Heart left ventricle (tissue), 13 donors: ENCODE results near the gene CDC25A.

Source experiments
- POLR2A ChIP-seq, 2 donors: fragments of 450-650 bp; IDR thresholded peaks; one replicate each; pipeline ENCODE4 v1.6.1; 2017; ENCODE audit warnings: antibody characterized with exemption in 2 of 2, mild to moderate bottlenecking in 2 of 2, moderate library complexity in 2 of 2
- TF ChIP-seq, protein P1 (sequence below), 12 donors: fragments of 200-600 bp; sonication (generic) in 4 of 12; IDR thresholded peaks; one replicate each; pipeline versions ENCODE4 v1.5.0 to v1.8.0; 2018 to 2022; ENCODE audit warnings: antibody characterized with exemption in 12 of 12, mild to moderate bottlenecking in 5 of 12
- donor health status: ischemic (EF 13 %, LVEDD 7.1; RV severe dilation, severe dysfunction).
- donor health status: DM: no; HTN: yes; CAD: no.
- donor health status: DM: no; HTN: no; CAD: no.
- donor health status: ischemic (EF 25% LVEDD 6.9; RV normal size, moderate dysfunction).
- donor health status: ischemic (EF 25% LVEDD 5.7; RV mildly dilated, moderate dysfunction).
- donor health status: ischemic (EF 35%, LVEDD 5.7; RV mildly dilated, moderate dysfunction).
- donor health status: nonischemic (EF 11% LVEDD 7.7; RV severe dilation, severe dysfunction).
- donor health status: DM: yes; HTN: yes; CAD: no.
- donor health status: PGD.
- donor health status: ischemic (EF 29% LVEDD 5.4; RV normal size, mild dysfunction).
- donor health status: nonischemic (EF 23%, LVEDD 6.1; RV moderate dilation, normal function).

DNA sequence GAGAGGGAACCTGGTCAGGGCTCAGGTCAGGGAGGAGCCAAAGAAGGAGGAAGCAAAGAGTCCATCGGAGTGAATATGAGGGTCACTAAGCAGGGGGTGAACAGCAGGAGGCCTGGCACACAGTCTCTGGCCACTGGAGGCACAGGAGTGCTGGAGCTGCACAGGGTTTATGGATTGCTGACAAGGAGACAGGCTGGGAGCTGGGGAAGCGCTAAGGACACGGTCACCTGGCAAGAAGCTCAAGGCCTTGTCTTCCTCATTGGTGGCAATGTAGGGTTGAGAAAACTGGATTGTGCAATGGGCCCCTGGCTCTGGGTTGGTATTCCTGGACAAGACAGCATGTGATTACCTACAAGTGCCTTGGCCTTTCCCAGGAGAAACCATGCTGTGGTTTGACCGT is 29.2 kb upstream of the CDC25A start:
- TF ChIP-seq, protein P1, sequence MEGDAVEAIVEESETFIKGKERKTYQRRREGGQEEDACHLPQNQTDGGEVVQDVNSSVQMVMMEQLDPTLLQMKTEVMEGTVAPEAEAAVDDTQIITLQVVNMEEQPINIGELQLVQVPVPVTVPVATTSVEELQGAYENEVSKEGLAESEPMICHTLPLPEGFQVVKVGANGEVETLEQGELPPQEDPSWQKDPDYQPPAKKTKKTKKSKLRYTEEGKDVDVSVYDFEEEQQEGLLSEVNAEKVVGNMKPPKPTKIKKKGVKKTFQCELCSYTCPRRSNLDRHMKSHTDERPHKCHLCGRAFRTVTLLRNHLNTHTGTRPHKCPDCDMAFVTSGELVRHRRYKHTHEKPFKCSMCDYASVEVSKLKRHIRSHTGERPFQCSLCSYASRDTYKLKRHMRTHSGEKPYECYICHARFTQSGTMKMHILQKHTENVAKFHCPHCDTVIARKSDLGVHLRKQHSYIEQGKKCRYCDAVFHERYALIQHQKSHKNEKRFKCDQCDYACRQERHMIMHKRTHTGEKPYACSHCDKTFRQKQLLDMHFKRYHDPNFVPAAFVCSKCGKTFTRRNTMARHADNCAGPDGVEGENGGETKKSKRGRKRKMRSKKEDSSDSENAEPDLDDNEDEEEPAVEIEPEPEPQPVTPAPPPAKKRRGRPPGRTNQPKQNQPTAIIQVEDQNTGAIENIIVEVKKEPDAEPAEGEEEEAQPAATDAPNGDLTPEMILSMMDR (IDR thresholded peaks at IDR 0.05): no peak
- no peak for TF ChIP-seq POLR2A (IDR thresholded peaks at IDR 0.05)
